HFF-Myc (cell line): ENCODE results near the gene SORCS2.

Experiments
- DNase-seq: peaks from one replicate; pipeline ENCODE4 v3.0.0-alpha.2; 2011; ENCODE audit warnings: low read depth; ENCODE audit errors: extremely low read depth
- H3K4me3 ChIP-seq: replicated peaks from 2 replicates; pipeline ENCODE4 v1.5.1; 2011; ENCODE audit warnings: low read depth, mild to moderate bottlenecking, control low read depth, low read length
- TF ChIP-seq, protein P1 (sequence below): IDR thresholded peaks from 2 replicates; pipeline ENCODE4 v1.5.1; 2012; ENCODE audit warnings: mild to moderate bottlenecking, low read depth, low read length, control low read depth; ENCODE audit errors: missing control alignments

The SORCS2 gene

DNA sequence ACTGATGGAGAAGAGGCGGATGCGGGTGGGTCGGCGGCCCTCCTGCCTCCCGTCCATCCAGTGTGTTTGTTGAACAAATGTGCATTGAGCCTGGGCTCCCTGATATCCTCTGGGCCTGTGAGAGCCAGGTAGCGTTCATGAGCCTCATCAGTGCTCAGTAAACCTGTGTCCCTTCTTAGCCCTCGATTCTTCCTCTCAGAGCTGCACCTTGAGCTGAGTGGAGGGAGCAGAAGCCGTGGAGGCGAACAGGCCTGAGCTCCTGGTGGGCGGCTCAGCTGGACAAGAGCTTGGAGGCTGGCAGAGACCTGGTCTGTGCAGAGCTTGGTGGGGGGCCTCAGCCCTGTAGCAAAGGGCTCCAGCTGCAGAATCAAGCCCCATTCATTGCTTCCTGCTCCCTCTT, 112.1 kb downstream of the SORCS2 start:
- TF ChIP-seq, protein P1, sequence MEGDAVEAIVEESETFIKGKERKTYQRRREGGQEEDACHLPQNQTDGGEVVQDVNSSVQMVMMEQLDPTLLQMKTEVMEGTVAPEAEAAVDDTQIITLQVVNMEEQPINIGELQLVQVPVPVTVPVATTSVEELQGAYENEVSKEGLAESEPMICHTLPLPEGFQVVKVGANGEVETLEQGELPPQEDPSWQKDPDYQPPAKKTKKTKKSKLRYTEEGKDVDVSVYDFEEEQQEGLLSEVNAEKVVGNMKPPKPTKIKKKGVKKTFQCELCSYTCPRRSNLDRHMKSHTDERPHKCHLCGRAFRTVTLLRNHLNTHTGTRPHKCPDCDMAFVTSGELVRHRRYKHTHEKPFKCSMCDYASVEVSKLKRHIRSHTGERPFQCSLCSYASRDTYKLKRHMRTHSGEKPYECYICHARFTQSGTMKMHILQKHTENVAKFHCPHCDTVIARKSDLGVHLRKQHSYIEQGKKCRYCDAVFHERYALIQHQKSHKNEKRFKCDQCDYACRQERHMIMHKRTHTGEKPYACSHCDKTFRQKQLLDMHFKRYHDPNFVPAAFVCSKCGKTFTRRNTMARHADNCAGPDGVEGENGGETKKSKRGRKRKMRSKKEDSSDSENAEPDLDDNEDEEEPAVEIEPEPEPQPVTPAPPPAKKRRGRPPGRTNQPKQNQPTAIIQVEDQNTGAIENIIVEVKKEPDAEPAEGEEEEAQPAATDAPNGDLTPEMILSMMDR, result no peak
- no peak overlapping the region for H3K4me3 ChIP-seq
- DNase-seq, result no peak

DNA sequence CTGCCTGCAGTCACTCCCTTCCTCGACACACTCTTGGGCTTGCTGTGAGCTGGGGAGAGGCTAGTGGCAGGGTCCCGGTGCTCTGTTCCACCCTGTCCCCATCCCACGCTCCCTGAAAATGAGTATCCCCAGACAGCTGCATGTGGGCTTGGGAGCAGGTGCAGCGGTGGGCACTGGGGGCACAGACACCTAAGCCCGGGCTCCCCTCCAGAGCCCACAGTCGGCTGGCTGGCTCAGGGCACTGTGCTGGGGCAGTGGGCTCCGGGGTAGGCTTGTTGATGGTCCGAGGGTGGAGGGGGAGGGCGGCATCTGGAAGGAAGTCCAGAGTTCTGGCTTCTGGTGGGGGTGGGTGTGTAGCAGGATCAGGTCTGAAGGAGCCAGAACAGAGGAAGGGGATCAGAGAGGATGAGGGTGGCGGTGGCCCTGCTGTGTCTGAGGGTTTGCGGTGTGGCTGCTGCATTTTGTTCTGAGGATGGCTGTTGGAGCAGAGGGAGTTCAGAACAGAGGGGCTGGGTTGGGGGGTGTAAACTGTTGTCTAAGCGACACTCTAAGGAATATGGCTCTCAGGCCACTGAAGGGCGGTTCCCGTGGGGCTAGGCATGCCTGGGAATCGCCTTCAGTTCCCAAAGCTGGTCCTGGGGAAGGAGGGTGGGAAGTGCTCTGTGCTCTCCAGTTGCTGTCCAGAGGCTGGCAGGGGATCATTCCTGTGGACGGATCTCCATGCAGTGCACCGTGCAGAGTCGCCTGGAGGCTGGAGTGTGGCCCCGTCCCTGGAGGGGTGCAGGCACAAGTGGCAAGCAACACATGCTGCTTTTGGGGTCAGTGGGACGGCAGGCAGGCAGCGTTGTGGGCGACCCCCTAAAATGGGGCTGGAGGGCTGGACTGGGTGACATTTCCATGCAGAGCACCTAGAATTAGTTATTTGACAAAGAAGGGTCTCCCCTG, 114.0 kb downstream of the SORCS2 start:
- TF ChIP-seq, protein P1, result no peak
- H3K4me3 ChIP-seq, result no peak overlapping the region
- no peak for DNase-seq

DNA sequence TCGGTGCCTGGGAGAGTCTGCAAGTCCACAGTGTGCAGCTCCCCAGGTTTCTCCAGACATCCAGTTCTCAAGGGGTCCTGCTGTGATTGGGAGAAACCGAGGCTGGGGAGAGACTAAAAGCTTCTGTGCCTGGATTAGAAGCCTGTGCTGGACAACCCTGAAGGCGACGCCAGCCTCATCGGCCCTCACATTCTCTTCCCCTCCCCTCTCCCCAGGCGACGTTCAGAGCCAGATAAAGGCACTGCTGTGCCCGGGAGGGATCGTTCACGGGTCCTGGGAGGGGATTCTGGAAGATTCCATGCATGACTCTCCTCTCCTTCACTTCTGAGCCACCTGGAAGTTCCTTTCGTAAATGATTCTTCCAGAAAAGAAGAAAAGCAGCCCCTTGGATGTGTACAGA, 114.6 kb downstream of the SORCS2 start:
- no peak for DNase-seq
- H3K4me3 ChIP-seq, result no peak overlapping the region
- TF ChIP-seq, protein P1, result no peak

DNA sequence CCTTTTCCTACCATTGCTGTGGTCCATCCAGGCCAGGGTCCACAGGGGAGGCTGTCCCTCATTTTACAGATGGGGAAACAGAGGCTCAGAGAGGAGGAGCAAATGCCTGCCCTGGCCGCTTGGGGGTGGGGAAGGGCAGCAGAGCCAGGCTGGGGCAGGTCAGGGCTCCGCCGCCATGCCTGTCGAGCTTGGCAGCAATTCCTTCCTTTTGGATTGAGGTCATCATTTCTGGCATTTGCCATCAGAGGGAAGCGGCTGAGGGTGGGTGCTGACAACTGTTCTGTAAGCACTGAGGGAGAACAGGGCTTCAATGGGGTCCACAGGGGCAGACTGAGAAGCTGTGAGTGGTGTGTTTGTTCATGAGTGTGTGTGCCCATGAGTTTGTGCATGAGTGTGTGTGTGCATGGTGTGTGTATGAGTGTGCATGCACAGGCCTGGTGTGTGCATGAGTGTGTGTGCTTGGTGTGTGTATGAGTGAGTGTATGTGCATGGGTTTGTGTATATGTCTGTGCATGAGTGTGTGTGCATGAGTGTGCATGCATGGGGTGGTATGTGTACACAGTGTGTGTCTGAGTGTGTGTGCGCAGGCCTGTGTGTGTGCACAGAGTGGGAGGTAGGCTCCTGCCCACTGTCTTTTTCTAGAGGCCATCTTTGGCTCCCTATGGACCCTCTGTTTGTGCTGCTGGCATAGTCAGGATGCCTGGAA, 115.2 kb downstream of the SORCS2 start:
- H3K4me3 ChIP-seq, result no peak overlapping the region
- TF ChIP-seq, protein P1, result no peak
- DNase-seq, result no peak

DNA sequence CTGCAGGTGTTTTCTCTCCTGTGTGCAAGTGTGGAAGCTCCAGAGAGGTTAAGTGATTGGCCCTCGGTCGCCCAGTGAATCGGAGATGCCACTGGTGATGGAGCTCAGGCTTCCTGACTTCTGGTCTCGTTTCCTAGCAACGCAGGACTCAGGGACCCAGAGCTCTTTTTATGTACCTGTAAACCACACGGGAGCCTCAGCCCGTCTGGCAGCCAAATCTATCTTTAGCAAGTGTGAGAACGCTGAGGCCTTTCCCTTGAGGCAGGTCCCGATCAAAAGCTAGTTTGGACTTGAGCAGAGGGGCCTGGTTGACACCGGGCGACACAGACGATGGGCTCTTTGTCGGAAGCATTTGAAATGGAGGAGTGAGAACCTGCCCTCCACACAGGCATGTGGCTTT, 116.8 kb downstream of the SORCS2 start:
- TF ChIP-seq, protein P1, result no peak
- DNase-seq, result no peak

DNA sequence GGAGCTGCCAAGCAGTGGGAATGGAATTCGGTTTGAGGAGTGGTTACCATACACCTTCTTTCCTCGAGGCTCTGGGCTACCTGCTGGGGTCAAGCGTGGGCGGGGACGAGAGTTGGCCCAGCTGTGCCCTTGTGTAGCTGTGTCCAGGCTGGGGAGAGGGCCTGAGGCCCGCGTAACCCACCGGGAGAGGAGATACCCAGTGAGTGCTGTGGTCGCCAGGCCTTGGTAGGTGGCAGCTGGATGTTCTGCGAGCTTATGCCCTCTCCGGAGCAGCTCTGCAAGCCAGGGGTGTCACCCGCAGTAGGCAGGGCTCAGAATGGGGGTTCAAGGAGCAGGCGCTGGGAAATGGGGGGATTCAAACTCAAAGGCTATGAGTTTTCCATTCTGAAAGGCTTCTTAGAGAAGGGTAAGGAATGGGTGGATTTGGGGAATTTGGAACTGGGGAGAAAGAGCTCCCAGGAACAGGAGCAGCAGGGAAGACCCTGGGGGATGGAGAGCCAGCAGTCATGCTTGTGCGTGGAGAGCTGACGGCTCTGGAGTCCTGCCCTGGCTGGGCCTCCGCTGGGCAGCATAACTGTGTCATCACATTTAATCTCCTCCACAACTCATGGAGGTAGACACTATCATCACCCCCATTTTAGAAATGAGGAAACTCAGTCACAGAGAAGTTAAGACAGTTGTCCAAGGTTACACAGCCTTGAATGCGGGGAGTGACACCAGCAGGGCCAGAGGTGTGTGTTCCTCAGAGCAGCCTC, 117.5 kb downstream of the SORCS2 start:
- no peak for DNase-seq
- TF ChIP-seq, protein P1, result no peak
- no peak overlapping the region for H3K4me3 ChIP-seq

More for the DNA sequence above, 116.8 kb downstream of the SORCS2 start:
- no peak overlapping the region for H3K4me3 ChIP-seq
